Thyroid gland (tissue), 4 donors: Measurements from ENCODE around the gene ZNF652.

Source experiments
- CTCF ChIP-seq, 6 experiments: fragments of 200-600 bp in 3 of 6; fragments of 450-650 bp in 3 of 6; sonication (generic) in 3 of 6; IDR thresholded peaks; one replicate each; pipeline ENCODE4 v1.5.1; 2016 to 2019; ENCODE audit warnings: antibody characterized with exemption in 6 of 6, mild to moderate bottlenecking in 2 of 6, inconsistent platforms in 1 of 6, moderate library complexity in 1 of 6
- POLR2A ChIP-seq, 2 donors: fragments of 450-650 bp; IDR thresholded peaks; one replicate each; pipeline ENCODE4 v1.6.1; 2017; ENCODE audit warnings: antibody characterized with exemption in 2 of 2, mild to moderate bottlenecking in 2 of 2, moderate library complexity in 1 of 2

- TF ChIP-seq CTCF (IDR thresholded peaks at IDR 0.05) (no peak), POLR2A (IDR thresholded peaks at IDR 0.05) (no peak)
Measured at GRCh38 chr17:49312722-49313121, 49.3 kb downstream of the ZNF652 start.
